ENCODE results near the gene FYB1.

The FYB1 gene

DNA sequence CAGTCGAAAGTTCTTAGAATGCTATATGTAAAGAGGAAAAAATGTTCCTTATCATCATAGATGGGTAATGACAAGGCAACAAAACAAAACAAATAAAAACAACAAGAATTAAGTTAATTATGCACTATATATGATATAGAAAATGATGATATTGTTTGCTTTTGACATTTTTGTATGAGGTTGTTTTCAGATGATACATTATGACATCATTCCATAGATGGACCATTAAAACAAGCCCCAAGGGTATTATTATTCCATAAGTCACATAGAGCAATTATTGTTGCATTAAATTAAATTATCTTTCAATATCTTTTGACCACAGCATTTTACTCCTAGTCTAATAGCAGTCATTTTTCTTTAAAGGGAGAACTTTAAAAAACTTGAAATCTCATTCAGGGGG lies 88.6 kb downstream of the FYB1 start:
- ATAC-seq = no peak
- TF ChIP-seq, protein P1, sequence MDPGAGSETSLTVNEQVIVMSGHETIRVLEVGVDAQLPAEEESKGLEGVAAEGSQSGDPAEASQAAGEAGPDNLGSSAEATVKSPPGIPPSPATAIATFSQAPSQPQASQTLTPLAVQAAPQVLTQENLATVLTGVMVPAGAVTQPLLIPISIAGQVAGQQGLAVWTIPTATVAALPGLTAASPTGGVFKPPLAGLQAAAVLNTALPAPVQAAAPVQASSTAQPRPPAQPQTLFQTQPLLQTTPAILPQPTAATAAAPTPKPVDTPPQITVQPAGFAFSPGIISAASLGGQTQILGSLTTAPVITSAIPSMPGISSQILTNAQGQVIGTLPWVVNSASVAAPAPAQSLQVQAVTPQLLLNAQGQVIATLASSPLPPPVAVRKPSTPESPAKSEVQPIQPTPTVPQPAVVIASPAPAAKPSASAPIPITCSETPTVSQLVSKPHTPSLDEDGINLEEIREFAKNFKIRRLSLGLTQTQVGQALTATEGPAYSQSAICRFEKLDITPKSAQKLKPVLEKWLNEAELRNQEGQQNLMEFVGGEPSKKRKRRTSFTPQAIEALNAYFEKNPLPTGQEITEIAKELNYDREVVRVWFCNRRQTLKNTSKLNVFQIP (CRISPR knock-in tag; IDR thresholded peaks at IDR 0.05; ENCODE audit: borderline replicate concordance, low read depth) = no peak
- TF ChIP-seq CREB5 (CRISPR knock-in tag; IDR thresholded peaks at IDR 0.05; ENCODE audit: low read depth) (no peak), RARB (CRISPR knock-in tag; IDR thresholded peaks at IDR 0.05) (no peak), ZNF70 (CRISPR knock-in tag; IDR thresholded peaks at IDR 0.05) (no peak), ESRRG (CRISPR knock-in tag; IDR thresholded peaks at IDR 0.05) (no peak), CSDC2 (CRISPR knock-in tag; IDR thresholded peaks at IDR 0.05) (no peak), ZNF8 (CRISPR knock-in tag; IDR thresholded peaks at IDR 0.05) (no peak)
- TF ChIP-seq, protein P2, sequence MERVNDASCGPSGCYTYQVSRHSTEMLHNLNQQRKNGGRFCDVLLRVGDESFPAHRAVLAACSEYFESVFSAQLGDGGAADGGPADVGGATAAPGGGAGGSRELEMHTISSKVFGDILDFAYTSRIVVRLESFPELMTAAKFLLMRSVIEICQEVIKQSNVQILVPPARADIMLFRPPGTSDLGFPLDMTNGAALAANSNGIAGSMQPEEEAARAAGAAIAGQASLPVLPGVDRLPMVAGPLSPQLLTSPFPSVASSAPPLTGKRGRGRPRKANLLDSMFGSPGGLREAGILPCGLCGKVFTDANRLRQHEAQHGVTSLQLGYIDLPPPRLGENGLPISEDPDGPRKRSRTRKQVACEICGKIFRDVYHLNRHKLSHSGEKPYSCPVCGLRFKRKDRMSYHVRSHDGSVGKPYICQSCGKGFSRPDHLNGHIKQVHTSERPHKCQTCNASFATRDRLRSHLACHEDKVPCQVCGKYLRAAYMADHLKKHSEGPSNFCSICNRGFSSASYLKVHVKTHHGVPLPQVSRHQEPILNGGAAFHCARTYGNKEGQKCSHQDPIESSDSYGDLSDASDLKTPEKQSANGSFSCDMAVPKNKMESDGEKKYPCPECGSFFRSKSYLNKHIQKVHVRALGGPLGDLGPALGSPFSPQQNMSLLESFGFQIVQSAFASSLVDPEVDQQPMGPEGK (CRISPR knock-in tag; IDR thresholded peaks at IDR 0.05; ENCODE audit: borderline replicate concordance) = no peak

- ATAC-seq = no peak
- no peak for TF ChIP-seq PPARA (CRISPR knock-in tag; IDR thresholded peaks at IDR 0.05; ENCODE audit: borderline replicate concordance)
- TF ChIP-seq ZFP3 (CRISPR knock-in tag; IDR thresholded peaks at IDR 0.05) = no peak
- TF ChIP-seq TOX (CRISPR knock-in tag; IDR thresholded peaks at IDR 0.05; ENCODE audit: borderline replicate concordance) = no peak
- TF ChIP-seq ISL1 (CRISPR knock-in tag; IDR thresholded peaks at IDR 0.05) = no peak
- no peak for TF ChIP-seq CSDC2 (CRISPR knock-in tag; IDR thresholded peaks at IDR 0.05)
- TF ChIP-seq ESRRG (CRISPR knock-in tag; IDR thresholded peaks at IDR 0.05) = no peak
- TF ChIP-seq GLIS3 (CRISPR knock-in tag; IDR thresholded peaks at IDR 0.05) = no peak
- TF ChIP-seq, protein P3, sequence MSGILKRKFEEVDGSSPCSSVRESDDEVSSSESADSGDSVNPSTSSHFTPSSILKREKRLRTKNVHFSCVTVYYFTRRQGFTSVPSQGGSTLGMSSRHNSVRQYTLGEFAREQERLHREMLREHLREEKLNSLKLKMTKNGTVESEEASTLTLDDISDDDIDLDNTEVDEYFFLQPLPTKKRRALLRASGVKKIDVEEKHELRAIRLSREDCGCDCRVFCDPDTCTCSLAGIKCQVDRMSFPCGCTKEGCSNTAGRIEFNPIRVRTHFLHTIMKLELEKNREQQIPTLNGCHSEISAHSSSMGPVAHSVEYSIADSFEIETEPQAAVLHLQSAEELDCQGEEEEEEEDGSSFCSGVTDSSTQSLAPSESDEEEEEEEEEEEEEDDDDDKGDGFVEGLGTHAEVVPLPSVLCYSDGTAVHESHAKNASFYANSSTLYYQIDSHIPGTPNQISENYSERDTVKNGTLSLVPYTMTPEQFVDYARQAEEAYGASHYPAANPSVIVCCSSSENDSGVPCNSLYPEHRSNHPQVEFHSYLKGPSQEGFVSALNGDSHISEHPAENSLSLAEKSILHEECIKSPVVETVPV (CRISPR knock-in tag; IDR thresholded peaks at IDR 0.05) = no peak
- TF ChIP-seq, protein P1 (CRISPR knock-in tag; IDR thresholded peaks at IDR 0.05; ENCODE audit: borderline replicate concordance, low read depth) = no peak
- TF ChIP-seq ZC3H10 (CRISPR knock-in tag; IDR thresholded peaks at IDR 0.05) = no peak
- no peak for TF ChIP-seq ZNF565 (CRISPR knock-in tag; conservative IDR thresholded peaks at IDR 0.05; ENCODE audit: low read depth)
Measured at GRCh38 chr5:39121922-39122321, 97.4 kb downstream of the FYB1 start.

GRCh38 chr5:39121315-39121714 lies 98.0 kb downstream of the FYB1 start:
- TF ChIP-seq OSR1 (CRISPR knock-in tag; IDR thresholded peaks at IDR 0.05) = no peak
- no peak for TF ChIP-seq CREB5 (CRISPR knock-in tag; IDR thresholded peaks at IDR 0.05; ENCODE audit: low read depth)
- TF ChIP-seq SNAI2 (CRISPR knock-in tag; IDR thresholded peaks at IDR 0.05) = no peak
- no peak for ATAC-seq

DNA sequence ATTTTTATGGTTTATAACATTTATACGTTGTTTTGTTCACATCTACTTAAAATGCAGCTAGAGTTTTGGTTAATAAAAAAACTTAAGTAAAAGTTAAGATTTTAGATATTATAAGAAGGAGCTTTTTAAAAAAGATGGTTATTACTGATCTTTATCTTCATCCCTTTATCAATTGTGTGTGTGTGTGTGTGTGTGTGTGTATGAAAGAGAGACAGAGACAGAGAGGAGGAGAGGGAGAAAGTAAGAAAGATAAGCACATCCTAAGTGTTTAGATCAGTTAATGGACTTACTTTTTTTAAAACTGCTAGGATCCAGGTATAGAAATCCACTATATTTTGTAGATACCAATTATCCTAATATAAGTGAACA lies 99.3 kb downstream of the FYB1 start:
- ATAC-seq = no peak
- TF ChIP-seq, protein P1 (CRISPR knock-in tag; IDR thresholded peaks at IDR 0.05; ENCODE audit: borderline replicate concordance, low read depth) = no peak
- no peak for TF ChIP-seq ESRRG (CRISPR knock-in tag; IDR thresholded peaks at IDR 0.05)
- TF ChIP-seq SNAI2 (CRISPR knock-in tag; IDR thresholded peaks at IDR 0.05) = no peak
- TF ChIP-seq CREB5 (CRISPR knock-in tag; IDR thresholded peaks at IDR 0.05; ENCODE audit: low read depth) = no peak
- TF ChIP-seq TOX (CRISPR knock-in tag; IDR thresholded peaks at IDR 0.05; ENCODE audit: borderline replicate concordance) = no peak
- TF ChIP-seq BACH2 (CRISPR knock-in tag; IDR thresholded peaks at IDR 0.05; ENCODE audit: borderline replicate concordance) = no peak
- no peak for TF ChIP-seq CSDC2 (CRISPR knock-in tag; IDR thresholded peaks at IDR 0.05)
- TF ChIP-seq ISL1 (CRISPR knock-in tag; IDR thresholded peaks at IDR 0.05) = no peak
- TF ChIP-seq ZC3H10 (CRISPR knock-in tag; IDR thresholded peaks at IDR 0.05) = no peak
- no peak for TF ChIP-seq OSR1 (CRISPR knock-in tag; IDR thresholded peaks at IDR 0.05)
- no peak for TF ChIP-seq ZFP3 (CRISPR knock-in tag; IDR thresholded peaks at IDR 0.05)
- TF ChIP-seq, protein P3 (CRISPR knock-in tag; IDR thresholded peaks at IDR 0.05) = no peak
- no peak for TF ChIP-seq TCF4 (CRISPR knock-in tag; IDR thresholded peaks at IDR 0.05; ENCODE audit: borderline replicate concordance)
